Right kidney (tissue), 9 donors: ENCODE measurements around the gene DCD.
"Not testable (repeated sequence)": the region's sequence is repeated elsewhere in the genome, so short reads cannot be mapped to it uniquely, and the experiment has no call there.

Experiments
- DNase-seq: peaks from one replicate; pipeline ENCODE4 v3.0.0-alpha.2; 2016
- long read RNA-seq, 8 donors: transcript quantifications; one replicate each; lab custom pipeline, GENCODE V29; 2026

Gene DCD
- long read RNA-seq, donor 1: 0 reads
- long read RNA-seq, donor 2: 0 reads
- long read RNA-seq, donor 3: 0 reads
- long read RNA-seq, donor 4: 0 reads
- long read RNA-seq, donor 5: 0 reads
- long read RNA-seq, donor 6: 0 reads
- long read RNA-seq, donor 7: 0 reads
- long read RNA-seq, donor 8: 0 reads

- no peak for DNase-seq
Measured at GRCh38 chr12:54648265-54648664, at the start of gene DCD. Gene DCD, minus strand, starts transcription at chr12:54648365. Its CDS starts 62 bp downstream, at chr12:54648303.

- no peak for DNase-seq
Measured at GRCh38 chr12:54697851-54698250, 49.7 kb upstream of the DCD start.

- DNase-seq: no peak
Measured at GRCh38 chr12:54692353-54692752, 44.2 kb upstream of the DCD start.

- DNase-seq: no peak
Measured at GRCh38 chr12:54689984-54690383, 41.8 kb upstream of the DCD start.

GRCh38 chr12:54689034-54689372 lies 40.8 kb upstream of the DCD start:
- no peak for DNase-seq

GRCh38 chr12:54688309-54689033 lies 40.3 kb upstream of the DCD start:
- no peak for DNase-seq

- no peak for DNase-seq
Measured at GRCh38 chr12:54684636-54685630, 36.8 kb upstream of the DCD start.

GRCh38 chr12:54683398-54683797 lies 35.2 kb upstream of the DCD start:
- no peak for DNase-seq

GRCh38 chr12:54682674-54683073 lies 34.5 kb upstream of the DCD start:
- DNase-seq: no peak

GRCh38 chr12:54680374-54680773 lies 32.2 kb upstream of the DCD start:
- DNase-seq: no peak

GRCh38 chr12:54678131-54678530 lies 30.0 kb upstream of the DCD start:
- DNase-seq: no peak

- DNase-seq: no peak
Measured at GRCh38 chr12:54667945-54668344, 19.8 kb upstream of the DCD start.

- no peak for DNase-seq
Measured at GRCh38 chr12:54666008-54666407, 17.8 kb upstream of the DCD start.

- DNase-seq: not testable (repeated sequence)
Measured at GRCh38 chr12:54665022-54665635, 17.0 kb upstream of the DCD start.

GRCh38 chr12:54663603-54664002 lies 15.4 kb upstream of the DCD start:
- no peak for DNase-seq

GRCh38 chr12:54662026-54662425 lies 13.9 kb upstream of the DCD start:
- DNase-seq: no peak

GRCh38 chr12:54661048-54661447 lies 12.9 kb upstream of the DCD start:
- no peak for DNase-seq

- no peak for DNase-seq
Measured at GRCh38 chr12:54660320-54660962, 12.3 kb upstream of the DCD start.

- peak; percentile 20 for DNase-seq
Measured at GRCh38 chr12:54658306-54659264, 10.4 kb upstream of the DCD start.

GRCh38 chr12:54657105-54657607 lies 9.0 kb upstream of the DCD start:
- no peak for DNase-seq

GRCh38 chr12:54654926-54655325 lies 6.8 kb upstream of the DCD start:
- no peak for DNase-seq
